Measurements from ENCODE around the gene TIGD7. TPM values are rescaled to one million over a fixed set of nuclear protein-coding genes. Genes with fewer than 3 reads are reported as not detected.

TIGD7 gene
- total RNA-seq, 2 experiments from 2014 or later = 1.5 to 1.7 TPM

- no peak within 1 kb of the TSS for H3K27ac ChIP-seq (ENCODE audit: low read depth in 1 of 2, low read length in 2 of 2)
- peaks cover 5% of the 10 kb centered on the region for H3K4me1 ChIP-seq (ENCODE audit: insufficient read depth, low read length)
- TF ChIP-seq CTCF (IDR thresholded peaks at IDR 0.05) = no peak
- Mint-ChIP-seq H3K9me3 (no peaks in the 10 kb centered on the region), H3K4me3 (no peak within 1 kb of the TSS), H3K27me3 (no peaks in the 10 kb centered on the region), H3K27ac (no peak within 1 kb of the TSS), H3K4me1 (ENCODE audit: low read depth) (no peaks in the 10 kb centered on the region), H3K36me3 (ENCODE audit: low read depth) (no peaks in the 10 kb centered on the region)
- CTCF ChIA-PET = interaction anchor here (1.1 kb wide), 1 partner anchor 17 kb away, joined by 3 read pairs; no protein-coding TSS in a partner anchor
- H3K36me3 ChIP-seq (ENCODE audit: insufficient read depth, low read length) = no peaks in the 10 kb centered on the region
- H3K4me3 ChIP-seq (ENCODE audit: low read length) = peak within 1 kb of the TSS; percentile 39
- no peak for ATAC-seq (ENCODE audit: poor library complexity)
- intact Hi-C loops (cut with DNase I, micrococcal nuclease) = loop anchor here in 1 of 2 experiments (2.0 kb wide), 1 partner anchor 14 kb away; no protein-coding TSS in a partner anchor
- no peaks in the 10 kb centered on the region for H3K9me3 ChIP-seq (ENCODE audit: control insufficient read depth in 1 of 2, insufficient read depth in 1 of 2, low read length in 2 of 2)
- peaks cover 0 to 2% of the 10 kb centered on the region in 2 experiments for H3K27me3 ChIP-seq (ENCODE audit: control insufficient read depth in 1 of 2, insufficient read depth in 2 of 2, low read length in 2 of 2)
- peak in 2 of 14 experiments; percentile 53 to 59 for DNase-seq
- POLR2A ChIA-PET = interaction anchor here (1.0 kb wide), 1 partner anchor 26 kb away, joined by 3 read pairs; no protein-coding TSS in a partner anchor
Observed at GRCh38 chr16:3256146-3256865, 48.9 kb downstream of the TIGD7 start, which contains the start of gene MEFV. MEFV (minus strand) TSS chr16:3256633; CDS start chr16:3256587, 46 bp downstream.

- ATAC-seq (ENCODE audit: poor library complexity) (no peak), DNase-seq (no peak)
- Mint-ChIP-seq H3K27ac (no peak overlapping the region), H3K4me1 (ENCODE audit: low read depth) (no peaks in the 10 kb centered on the region), H3K9me3 (no peaks in the 10 kb centered on the region), H3K27me3 (no peaks in the 10 kb centered on the region), H3K36me3 (ENCODE audit: low read depth) (no peaks in the 10 kb centered on the region), H3K4me3 (no peak overlapping the region)
- H3K4me3 ChIP-seq (ENCODE audit: low read length) = no peak overlapping the region
- peaks cover 0 to 2% of the 10 kb centered on the region in 2 experiments for H3K27me3 ChIP-seq (ENCODE audit: control insufficient read depth in 1 of 2, insufficient read depth in 2 of 2, low read length in 2 of 2)
- peaks cover 5% of the 10 kb centered on the region for H3K4me1 ChIP-seq (ENCODE audit: insufficient read depth, low read length)
- ChIA-PET CTCF (no interaction called here), POLR2A (interaction anchor here (0.7 kb wide), 1 partner anchor 9 kb away, joined by 4 read pairs; no protein-coding TSS in a partner anchor)
- no peak for TF ChIP-seq CTCF (IDR thresholded peaks at IDR 0.05)
- no peaks in the 10 kb centered on the region for H3K36me3 ChIP-seq (ENCODE audit: insufficient read depth, low read length)
- intact Hi-C loops (cut with DNase I, micrococcal nuclease) = no loop called here
- no peak overlapping the region for H3K27ac ChIP-seq (ENCODE audit: low read depth in 1 of 2, low read length in 2 of 2)
- H3K9me3 ChIP-seq (ENCODE audit: control insufficient read depth in 1 of 2, insufficient read depth in 1 of 2, low read length in 2 of 2) = no peaks in the 10 kb centered on the region
Observed at GRCh38 chr16:3254309-3254708, 50.9 kb downstream of the TIGD7 start.

- H3K27ac ChIP-seq (ENCODE audit: low read depth in 1 of 2, low read length in 2 of 2) = no peak overlapping the region
- peaks cover 5% of the 10 kb centered on the region for H3K4me1 ChIP-seq (ENCODE audit: insufficient read depth, low read length)
- Mint-ChIP-seq H3K36me3 (ENCODE audit: low read depth) (no peaks in the 10 kb centered on the region), H3K4me3 (no peak overlapping the region), H3K27me3 (no peaks in the 10 kb centered on the region), H3K9me3 (no peaks in the 10 kb centered on the region), H3K4me1 (ENCODE audit: low read depth) (no peaks in the 10 kb centered on the region), H3K27ac (no peak overlapping the region)
- POLR2A ChIA-PET = interaction anchor here (0.6 to 1.0 kb wide), 2 partner anchors 10 to 20 kb away, joined by 3 read pairs; no protein-coding TSS in a partner anchor
- DNase-seq (no peak), ATAC-seq (ENCODE audit: poor library complexity) (no peak)
- no peak for TF ChIP-seq CTCF (IDR thresholded peaks at IDR 0.05)
- H3K4me3 ChIP-seq (ENCODE audit: low read length) = no peak overlapping the region
- CTCF ChIA-PET = interaction anchor here (1.1 kb wide), 1 partner anchor 123 kb away, joined by 3 read pairs; no protein-coding TSS in a partner anchor
- no peaks in the 10 kb centered on the region for H3K36me3 ChIP-seq (ENCODE audit: insufficient read depth, low read length)
- H3K27me3 ChIP-seq (ENCODE audit: control insufficient read depth in 1 of 2, insufficient read depth in 2 of 2, low read length in 2 of 2) = peaks cover 0 to 2% of the 10 kb centered on the region in 2 experiments
- intact Hi-C loops (cut with DNase I, micrococcal nuclease) = no loop called here
- no peaks in the 10 kb centered on the region for H3K9me3 ChIP-seq (ENCODE audit: control insufficient read depth in 1 of 2, insufficient read depth in 1 of 2, low read length in 2 of 2)
Observed at GRCh38 chr16:3252967-3253366, 52.3 kb downstream of the TIGD7 start.
